ENCODE measurements around the gene IKZF2.

IKZF2 gene

GRCh38 chr2:212974692-212975091 is 176.7 kb downstream of the IKZF2 start:
- H3K4me3 Mint-ChIP-seq, result no peak overlapping the region
- DNase-seq (ENCODE audit: low spot score in 2 of 2) (no peak), ATAC-seq (ENCODE audit: low read depth) (no peak)
- no peak overlapping the region for H3K27ac Mint-ChIP-seq
- no peaks in the 10 kb centered on the region for H3K36me3 Mint-ChIP-seq
- no peaks in the 10 kb centered on the region for H3K4me1 Mint-ChIP-seq
- no peaks in the 10 kb centered on the region for H3K9me3 Mint-ChIP-seq
- no peaks in the 10 kb centered on the region for H3K27me3 Mint-ChIP-seq

GRCh38 chr2:212973347-212973746 is 178.1 kb downstream of the IKZF2 start:
- Mint-ChIP-seq H3K27me3 (no peaks in the 10 kb centered on the region), H3K36me3 (no peaks in the 10 kb centered on the region), H3K4me3 (no peak overlapping the region), H3K4me1 (peaks cover 2% of the 10 kb centered on the region), H3K9me3 (no peaks in the 10 kb centered on the region), H3K27ac (no peak overlapping the region)
- DNase-seq (ENCODE audit: low spot score in 2 of 2) (no peak), ATAC-seq (ENCODE audit: low read depth) (no peak)

GRCh38 chr2:212970132-212970531 is 181.3 kb downstream of the IKZF2 start:
- no peak for DNase-seq (ENCODE audit: low spot score in 2 of 2)
- no peak for ATAC-seq (ENCODE audit: low read depth)
- H3K4me1 Mint-ChIP-seq, result peaks cover 4% of the 10 kb centered on the region
- no peak overlapping the region for H3K27ac Mint-ChIP-seq
- H3K4me3 Mint-ChIP-seq, result no peak overlapping the region
- no peaks in the 10 kb centered on the region for H3K27me3 Mint-ChIP-seq
- H3K9me3 Mint-ChIP-seq, result no peaks in the 10 kb centered on the region
- no peaks in the 10 kb centered on the region for H3K36me3 Mint-ChIP-seq

- ATAC-seq (ENCODE audit: low read depth), result no peak
- H3K9me3 Mint-ChIP-seq, result no peaks in the 10 kb centered on the region
- no peak for DNase-seq (ENCODE audit: low spot score in 2 of 2)
- no peak overlapping the region for H3K4me3 Mint-ChIP-seq
- peaks cover 4% of the 10 kb centered on the region for H3K4me1 Mint-ChIP-seq
- H3K36me3 Mint-ChIP-seq, result no peaks in the 10 kb centered on the region
- no peak overlapping the region for H3K27ac Mint-ChIP-seq
- no peaks in the 10 kb centered on the region for H3K27me3 Mint-ChIP-seq
Measured at GRCh38 chr2:212968284-212969081, 182.9 kb downstream of the IKZF2 start.

- Mint-ChIP-seq H3K9me3 (no peaks in the 10 kb centered on the region), H3K36me3 (no peaks in the 10 kb centered on the region), H3K4me3 (no peak overlapping the region), H3K27me3 (no peaks in the 10 kb centered on the region), H3K4me1 (peaks cover 4% of the 10 kb centered on the region), H3K27ac (no peak overlapping the region)
- DNase-seq (ENCODE audit: low spot score in 2 of 2) (no peak), ATAC-seq (ENCODE audit: low read depth) (no peak)
Measured at GRCh38 chr2:212966884-212967283, 184.5 kb downstream of the IKZF2 start.

GRCh38 chr2:212962691-212963090 is 188.7 kb downstream of the IKZF2 start:
- no peak overlapping the region for H3K4me3 Mint-ChIP-seq
- DNase-seq (ENCODE audit: low spot score in 2 of 2) (no peak), ATAC-seq (ENCODE audit: low read depth) (no peak)
- peaks cover 2% of the 10 kb centered on the region for H3K4me1 Mint-ChIP-seq
- no peaks in the 10 kb centered on the region for H3K36me3 Mint-ChIP-seq
- H3K27me3 Mint-ChIP-seq, result no peaks in the 10 kb centered on the region
- H3K27ac Mint-ChIP-seq, result no peak overlapping the region
- no peaks in the 10 kb centered on the region for H3K9me3 Mint-ChIP-seq

GRCh38 chr2:212961255-212961654 is 190.2 kb downstream of the IKZF2 start:
- Mint-ChIP-seq H3K4me3 (no peak overlapping the region), H3K27me3 (no peaks in the 10 kb centered on the region), H3K9me3 (no peaks in the 10 kb centered on the region), H3K4me1 (no peaks in the 10 kb centered on the region), H3K27ac (no peak overlapping the region), H3K36me3 (no peaks in the 10 kb centered on the region)
- ATAC-seq (ENCODE audit: low read depth), result no peak
- no peak for DNase-seq (ENCODE audit: low spot score in 2 of 2)

GRCh38 chr2:212960336-212960735 is 191.1 kb downstream of the IKZF2 start:
- no peaks in the 10 kb centered on the region for H3K9me3 Mint-ChIP-seq
- no peak overlapping the region for H3K4me3 Mint-ChIP-seq
- ATAC-seq (ENCODE audit: low read depth) (no peak), DNase-seq (ENCODE audit: low spot score in 2 of 2) (no peak)
- no peak overlapping the region for H3K27ac Mint-ChIP-seq
- no peaks in the 10 kb centered on the region for H3K27me3 Mint-ChIP-seq
- H3K4me1 Mint-ChIP-seq, result no peaks in the 10 kb centered on the region
- H3K36me3 Mint-ChIP-seq, result no peaks in the 10 kb centered on the region

GRCh38 chr2:212959471-212960117 is 191.8 kb downstream of the IKZF2 start:
- H3K4me3 Mint-ChIP-seq, result no peak overlapping the region
- H3K4me1 Mint-ChIP-seq, result no peaks in the 10 kb centered on the region
- DNase-seq (ENCODE audit: low spot score in 2 of 2) (no peak), ATAC-seq (ENCODE audit: low read depth) (no peak)
- H3K27me3 Mint-ChIP-seq, result no peaks in the 10 kb centered on the region
- no peak overlapping the region for H3K27ac Mint-ChIP-seq
- no peaks in the 10 kb centered on the region for H3K36me3 Mint-ChIP-seq
- no peaks in the 10 kb centered on the region for H3K9me3 Mint-ChIP-seq

- no peaks in the 10 kb centered on the region for H3K27me3 Mint-ChIP-seq
Measured at GRCh38 chr2:212958757-212959295, 192.6 kb downstream of the IKZF2 start.

GRCh38 chr2:212958133-212958532 is 193.3 kb downstream of the IKZF2 start:
- no peak for DNase-seq (ENCODE audit: low spot score in 2 of 2)
- ATAC-seq (ENCODE audit: low read depth), result no peak
- Mint-ChIP-seq H3K27me3 (no peaks in the 10 kb centered on the region), H3K27ac (no peak overlapping the region), H3K4me3 (no peak overlapping the region), H3K4me1 (peaks cover 2% of the 10 kb centered on the region), H3K9me3 (no peaks in the 10 kb centered on the region), H3K36me3 (no peaks in the 10 kb centered on the region)

More at GRCh38 chr2:212958757-212959295, 192.6 kb downstream of the IKZF2 start:
- no peaks in the 10 kb centered on the region for H3K9me3 Mint-ChIP-seq
- ATAC-seq (ENCODE audit: low read depth) (no peak), DNase-seq (ENCODE audit: low spot score in 2 of 2) (no peak)
- H3K36me3 Mint-ChIP-seq, result no peaks in the 10 kb centered on the region
- H3K4me3 Mint-ChIP-seq, result no peak overlapping the region
- no peaks in the 10 kb centered on the region for H3K4me1 Mint-ChIP-seq
- no peak overlapping the region for H3K27ac Mint-ChIP-seq

GRCh38 chr2:212957624-212958023 is 193.8 kb downstream of the IKZF2 start:
- no peaks in the 10 kb centered on the region for H3K36me3 Mint-ChIP-seq
- H3K27ac Mint-ChIP-seq, result no peak overlapping the region
- no peaks in the 10 kb centered on the region for H3K27me3 Mint-ChIP-seq
- H3K9me3 Mint-ChIP-seq, result no peaks in the 10 kb centered on the region
- H3K4me1 Mint-ChIP-seq, result peaks cover 3% of the 10 kb centered on the region
- ATAC-seq (ENCODE audit: low read depth) (no peak), DNase-seq (ENCODE audit: low spot score in 2 of 2) (no peak)
- no peak overlapping the region for H3K4me3 Mint-ChIP-seq

- no peak overlapping the region for H3K4me3 Mint-ChIP-seq
Measured at GRCh38 chr2:212956665-212957607, 194.5 kb downstream of the IKZF2 start.

More at GRCh38 chr2:212956665-212957607, 194.5 kb downstream of the IKZF2 start:
- Mint-ChIP-seq H3K9me3 (no peaks in the 10 kb centered on the region), H3K4me1 (peaks cover 3% of the 10 kb centered on the region), H3K36me3 (no peaks in the 10 kb centered on the region), H3K27me3 (peaks cover 2% of the 10 kb centered on the region), H3K27ac (no peak overlapping the region)
- DNase-seq (ENCODE audit: low spot score in 2 of 2) (no peak), ATAC-seq (ENCODE audit: low read depth) (no peak)
